IPS DF 6.9 (cell line): ENCODE measurements around the gene PRKAR1B.
"Not testable (repeated sequence)": the region's sequence is repeated elsewhere in the genome, so short reads cannot be mapped to it uniquely, and the experiment has no call there.

Source experiments
- DNase-seq: peaks from one replicate; pipeline ENCODE4 v3.0.0-alpha.2; 2013; ENCODE audit warnings: low read depth, low spot score
- H3K27ac ChIP-seq: one replicate; pipeline ENCODE4 v1.5.1; 2013; ENCODE audit warnings: low read length, control low read depth
- H3K27me3 ChIP-seq: 2 replicates; pipeline ENCODE4 v1.6.1; 2013; ENCODE audit warnings: mild to moderate bottlenecking, low read length; ENCODE audit not compliant: control insufficient read depth, insufficient read depth
- H3K36me3 ChIP-seq: 2 replicates; pipeline ENCODE4 v1.6.1; 2013; ENCODE audit warnings: low read length; ENCODE audit not compliant: control insufficient read depth, insufficient read depth
- H3K4me1 ChIP-seq: 2 replicates; pipeline ENCODE4 v1.6.1; 2013; ENCODE audit warnings: low read length; ENCODE audit not compliant: control insufficient read depth, insufficient read depth
- H3K4me3 ChIP-seq: 2 replicates; pipeline ENCODE4 v1.5.1; 2013; ENCODE audit warnings: mild to moderate bottlenecking, low read length
- H3K9me3 ChIP-seq: 2 replicates; pipeline ENCODE4 v1.6.1; 2013; ENCODE audit warnings: low read length, inconsistent platforms; ENCODE audit not compliant: control insufficient read depth, insufficient read depth
- WGBS: extraction: QIAGEN DNeasy Blood & Tissue Kit; methylation state at CpG from one replicate; pipeline ENCODE4 v1.1.7; 2013; ENCODE audit warnings: mixed read lengths, missing lambda C conversion rate; ENCODE audit not compliant: insufficient read length, insufficient coverage; 5-methylcytosine and 5-hydroxymethylcytosine counted together

PRKAR1B gene

DNA sequence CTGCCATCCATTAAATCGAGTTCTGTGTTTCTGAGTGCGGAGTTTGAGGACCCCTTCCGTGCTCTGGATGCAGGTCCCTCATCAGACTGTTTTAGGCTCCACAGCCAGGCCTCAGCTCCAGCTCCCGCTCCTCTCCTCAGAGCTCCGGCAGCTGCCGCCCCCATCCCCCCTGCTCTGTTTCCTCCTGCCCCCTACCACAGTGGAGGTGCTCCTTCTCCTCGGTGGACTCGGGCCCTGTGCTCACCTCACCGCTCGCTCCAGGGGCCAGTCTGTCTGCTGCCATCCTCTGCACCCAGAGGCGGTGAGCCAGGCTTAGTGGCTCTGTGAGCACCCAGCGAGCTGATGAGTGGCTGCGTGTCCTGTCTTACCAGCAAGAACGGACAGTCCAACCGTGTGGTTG lies 21.4 kb upstream of the PRKAR1B start:
- H3K36me3 ChIP-seq, result peaks cover 4% of the 10 kb centered on the region; the same call in 1 of the 2 replicates
- H3K9me3 ChIP-seq, result no peaks in the 10 kb centered on the region
- no CpG with 5 or more reads among the region's 15 CpGs for WGBS
- H3K4me1 ChIP-seq, result no peaks in the 10 kb centered on the region
- no peak overlapping the region for H3K27ac ChIP-seq
- H3K4me3 ChIP-seq, result no peak overlapping the region
- no peak for DNase-seq
- H3K27me3 ChIP-seq, result no peaks in the 10 kb centered on the region

GRCh38 chr7:747186-747585 lies 20.1 kb upstream of the PRKAR1B start:
- H3K27ac ChIP-seq, result no peak overlapping the region
- no peak overlapping the region for H3K4me3 ChIP-seq
- H3K27me3 ChIP-seq, result no peaks in the 10 kb centered on the region
- no peak for DNase-seq
- no peaks in the 10 kb centered on the region for H3K4me1 ChIP-seq
- no peaks in the 10 kb centered on the region for H3K9me3 ChIP-seq
- H3K36me3 ChIP-seq, result peaks cover 4% of the 10 kb centered on the region; the same call in 1 of the 2 replicates
- WGBS, result no CpG with 5 or more reads among the region's 12 CpGs

DNA sequence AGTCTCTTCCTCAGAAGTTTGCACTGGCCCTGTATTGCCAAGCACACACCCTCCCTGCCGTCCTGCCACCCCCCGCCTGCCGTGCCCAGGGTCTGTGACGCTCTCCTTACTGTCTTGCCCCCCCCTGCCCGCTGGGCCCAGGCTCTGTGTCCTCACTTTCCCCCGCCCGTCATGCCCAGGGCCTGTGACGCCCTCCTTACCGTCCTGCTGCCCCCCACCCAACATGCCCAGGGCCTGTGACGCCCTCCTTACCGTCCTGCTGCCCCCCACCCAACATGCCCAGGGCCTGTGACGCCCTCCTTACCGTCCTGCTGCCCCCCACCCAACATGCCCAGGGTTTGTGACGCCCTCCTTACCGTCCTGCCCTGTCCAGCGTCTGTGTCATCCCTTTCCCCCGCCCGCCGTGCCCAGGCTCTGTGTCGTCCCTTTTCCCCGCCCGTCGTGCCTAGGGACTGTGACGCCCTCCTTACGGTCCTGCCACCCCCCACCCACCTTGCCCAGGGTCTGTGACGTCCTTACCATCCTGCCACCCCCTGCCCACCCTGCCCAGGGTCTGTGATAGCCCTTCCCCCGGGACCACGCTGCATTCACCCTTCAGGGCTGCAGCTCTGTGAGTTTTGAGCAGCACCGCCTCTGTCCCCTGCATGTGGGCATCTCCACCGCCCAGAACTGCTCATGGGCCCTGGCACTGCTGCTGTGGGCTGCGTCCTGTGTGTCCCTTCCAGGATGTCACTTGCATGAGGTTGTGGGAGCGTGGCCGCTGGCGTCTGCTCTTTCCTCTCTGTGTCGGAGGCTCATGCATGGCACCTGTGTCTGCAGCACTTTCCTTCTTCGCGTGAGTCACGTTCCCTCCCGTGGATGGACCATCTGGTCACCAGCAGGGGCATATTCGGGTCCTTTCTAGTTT lies 19.3 kb upstream of the PRKAR1B start:
- H3K27me3 ChIP-seq, result no peaks in the 10 kb centered on the region
- no peak overlapping the region for H3K4me3 ChIP-seq
- no peak for DNase-seq
- peaks cover 9% of the 10 kb centered on the region for H3K36me3 ChIP-seq
- no peaks in the 10 kb centered on the region for H3K4me1 ChIP-seq
- WGBS, result no CpG with 5 or more reads among the region's 40 CpGs
- H3K27ac ChIP-seq, result no peak overlapping the region
- no peaks in the 10 kb centered on the region for H3K9me3 ChIP-seq

DNA sequence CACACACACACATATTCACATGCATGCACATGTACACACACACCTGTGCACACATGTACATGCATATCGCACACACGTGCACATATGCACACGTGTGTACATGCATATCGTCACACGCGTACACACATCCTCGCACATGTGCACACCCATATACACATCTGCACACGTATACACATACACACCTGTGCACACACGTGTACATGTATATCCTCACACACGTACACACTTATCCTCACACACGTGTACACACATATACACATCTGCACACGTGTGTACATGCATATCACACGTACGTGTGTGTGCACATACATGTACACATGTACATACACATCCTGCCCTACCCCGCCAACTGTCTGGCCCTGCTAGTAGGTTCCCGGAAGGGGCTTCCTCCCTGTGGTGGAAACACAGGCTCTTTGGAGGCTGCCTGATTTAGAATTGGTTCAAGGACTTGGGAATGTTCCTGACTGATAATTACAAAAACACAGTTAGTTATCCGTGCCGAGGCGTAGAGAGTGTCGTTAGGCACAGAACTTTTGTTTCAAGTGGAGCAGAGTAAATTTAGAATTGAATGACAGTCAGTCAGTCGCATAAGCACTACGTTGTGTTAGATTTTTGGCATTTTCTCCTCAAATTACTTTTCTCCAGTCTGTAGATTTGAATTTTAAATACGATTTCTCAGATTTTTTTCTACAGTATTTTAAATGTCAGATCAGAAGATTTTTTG lies 18.5 kb upstream of the PRKAR1B start:
- Histone ChIP-seq H3K9me3 (no peaks in the 10 kb centered on the region), H3K4me1 (no peaks in the 10 kb centered on the region), H3K27me3 (no peaks in the 10 kb centered on the region), H3K27ac (no peak overlapping the region), H3K4me3 (no peak overlapping the region), H3K36me3 (peaks cover 17% of the 10 kb centered on the region)
- no peak for DNase-seq
- no CpG with 5 or more reads among the region's 23 CpGs for WGBS

- H3K9me3 ChIP-seq, result no peaks in the 10 kb centered on the region
- H3K4me3 ChIP-seq, result no peak overlapping the region
- DNase-seq, result no peak
- peaks cover 24% of the 10 kb centered on the region for H3K36me3 ChIP-seq
- no peaks in the 10 kb centered on the region for H3K4me1 ChIP-seq
- WGBS, result no CpG with 5 or more reads among the region's 20 CpGs
- H3K27ac ChIP-seq, result no peak overlapping the region
- no peaks in the 10 kb centered on the region for H3K27me3 ChIP-seq
Measured at GRCh38 chr7:744854-745430, 17.9 kb upstream of the PRKAR1B start.

DNA sequence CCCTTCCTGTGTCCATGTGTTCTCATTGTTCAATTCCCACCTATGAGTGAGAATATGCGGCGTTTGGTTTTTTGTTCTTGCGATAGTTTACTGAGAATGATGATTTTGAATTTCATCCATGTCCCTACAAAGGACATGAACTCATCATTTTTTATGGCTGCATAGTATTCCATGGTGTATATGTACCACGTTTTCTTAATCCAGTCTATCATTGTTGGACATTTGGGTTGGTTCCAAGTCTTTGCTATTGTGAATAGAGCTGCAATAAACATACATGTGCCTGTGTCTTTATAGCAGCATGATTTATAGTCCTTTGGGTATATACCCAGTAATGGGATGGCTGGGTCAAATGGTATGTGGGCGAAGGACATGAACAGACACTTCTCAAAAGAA lies 17.0 kb upstream of the PRKAR1B start:
- not testable (repeated sequence) for H3K9me3 ChIP-seq, H3K27ac ChIP-seq, H3K4me1 ChIP-seq, H3K4me3 ChIP-seq, DNase-seq, H3K27me3 ChIP-seq
- H3K36me3 ChIP-seq, result peaks cover 25% of the 10 kb centered on the region
- WGBS, result no CpG with 5 or more reads among the region's 5 CpGs

DNA sequence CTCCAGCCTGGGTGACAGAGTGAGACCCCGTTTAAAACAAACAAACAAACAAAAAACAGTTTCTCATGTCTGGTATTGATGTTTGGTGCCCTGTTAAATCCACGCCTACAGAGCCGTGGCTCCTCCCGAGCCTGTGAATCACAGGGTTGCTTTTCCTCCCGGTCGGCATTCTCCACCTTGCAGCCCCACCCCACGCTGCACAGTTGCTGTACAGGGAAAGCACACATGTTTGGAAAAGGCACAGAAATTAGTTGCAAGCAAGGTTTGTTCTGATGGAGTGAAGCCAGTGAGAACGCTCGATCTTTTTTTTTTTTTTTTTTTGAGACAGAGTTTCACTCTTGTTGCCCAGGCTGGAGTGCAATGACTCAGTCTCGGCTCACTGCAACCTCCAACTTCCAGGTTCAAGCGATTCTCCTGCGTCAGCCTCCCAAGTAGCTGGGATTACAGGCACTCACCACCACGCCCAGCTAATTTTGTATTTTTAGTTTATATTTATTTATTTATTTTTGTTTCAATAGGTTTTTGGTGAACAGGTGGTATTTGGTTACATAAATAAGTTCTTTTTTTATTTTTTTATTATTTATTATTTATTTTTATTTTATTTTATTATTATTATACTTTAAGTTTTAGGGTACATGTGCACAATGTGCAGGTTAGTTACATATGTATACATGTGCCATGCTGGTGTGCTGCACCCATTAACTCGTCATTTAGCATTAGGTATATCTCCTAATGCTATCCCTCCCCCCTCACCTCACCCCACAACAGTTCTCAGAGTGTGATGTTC lies 16.5 kb upstream of the PRKAR1B start:
- H3K9me3 ChIP-seq, H3K27me3 ChIP-seq, H3K27ac ChIP-seq, H3K4me3 ChIP-seq, H3K4me1 ChIP-seq, DNase-seq: not testable (repeated sequence)
- H3K36me3 ChIP-seq, result peaks cover 25% of the 10 kb centered on the region
- no CpG with 5 or more reads among the region's 14 CpGs for WGBS

GRCh38 chr7:742791-743190 lies 15.7 kb upstream of the PRKAR1B start:
- Histone ChIP-seq H3K4me3 (no peak overlapping the region), H3K36me3 (peaks cover 25% of the 10 kb centered on the region), H3K27ac (no peak overlapping the region), H3K27me3 (no peaks in the 10 kb centered on the region), H3K9me3 (no peaks in the 10 kb centered on the region), H3K4me1 (no peaks in the 10 kb centered on the region)
- DNase-seq, result no peak
- no CpG with 5 or more reads among the region's 8 CpGs for WGBS

GRCh38 chr7:741850-742249 lies 14.8 kb upstream of the PRKAR1B start:
- WGBS, result no CpG with 5 or more reads among the region's 15 CpGs
- H3K9me3 ChIP-seq, result no peaks in the 10 kb centered on the region
- H3K27ac ChIP-seq, result no peak overlapping the region
- H3K4me1 ChIP-seq, result no peaks in the 10 kb centered on the region
- H3K4me3 ChIP-seq, result no peak overlapping the region
- no peaks in the 10 kb centered on the region for H3K27me3 ChIP-seq
- H3K36me3 ChIP-seq, result peaks cover 25% of the 10 kb centered on the region
- no peak for DNase-seq

- Histone ChIP-seq H3K27me3 (no peaks in the 10 kb centered on the region), H3K27ac (no peak overlapping the region), H3K4me1 (no peaks in the 10 kb centered on the region), H3K36me3 (peaks cover 25% of the 10 kb centered on the region), H3K4me3 (no peak overlapping the region), H3K9me3 (no peaks in the 10 kb centered on the region)
- DNase-seq, result no peak
- WGBS, result no CpG with 5 or more reads among the region's 17 CpGs
Measured at GRCh38 chr7:741191-741671, 14.2 kb upstream of the PRKAR1B start.
